GM19043 (cell line): Measurements from ENCODE around the gene OSBPL3.

Source experiments
- ATAC-seq: cut with Tn5 transposase; IDR thresholded peaks from one replicate; pipeline ENCODE4 v1.9.1; 2021; ENCODE audit warnings: low read depth; ENCODE audit not compliant: unreplicated experiment

OSBPL3 gene

DNA sequence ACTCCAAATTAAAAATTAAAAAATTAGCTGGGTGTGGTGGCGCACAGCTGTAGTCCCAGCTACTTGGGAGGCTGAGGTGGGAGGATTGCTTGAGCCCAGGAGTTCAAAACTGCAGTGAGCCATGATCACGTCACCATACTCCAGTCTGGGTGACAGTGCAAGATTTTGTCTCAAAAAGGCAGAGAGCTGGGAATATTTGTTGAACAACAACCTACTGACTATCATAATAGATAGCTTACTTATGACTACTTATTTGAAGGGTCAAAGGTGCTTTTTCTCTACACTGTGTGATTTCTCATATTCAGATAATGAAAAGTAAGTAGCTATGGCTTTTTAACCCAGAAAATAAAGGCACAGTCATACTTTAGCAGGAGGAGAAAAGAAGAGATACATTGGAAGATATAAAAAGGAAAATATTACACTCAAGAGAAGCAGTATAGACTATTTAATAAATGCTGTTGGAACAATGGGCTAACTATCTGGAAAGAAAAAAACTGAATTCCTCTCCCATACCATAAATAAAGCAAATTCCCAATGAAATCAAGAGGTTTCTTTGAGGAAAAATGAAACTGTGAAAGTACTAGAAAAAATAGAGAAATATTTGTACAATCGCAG lies 229.4 kb downstream of the OSBPL3 start:
- no peak for ATAC-seq

DNA sequence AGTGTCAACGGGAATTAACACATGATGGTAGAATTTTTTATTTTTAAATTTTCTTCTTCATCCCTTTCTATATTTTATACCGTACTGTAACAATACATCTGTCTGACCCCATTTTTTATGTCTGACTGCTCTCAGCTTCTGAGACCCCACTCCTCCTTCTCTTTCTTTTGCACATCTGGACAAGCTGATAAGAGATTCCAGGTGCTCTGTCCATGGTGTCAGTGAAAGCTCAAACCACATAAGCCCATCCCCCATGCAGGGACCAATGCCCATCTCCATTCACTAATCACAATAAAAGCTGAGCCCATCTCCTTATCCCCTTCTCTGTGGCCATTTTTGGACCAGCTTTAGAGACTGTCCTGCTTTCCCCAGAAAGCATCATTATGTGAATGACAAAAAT lies 231.5 kb downstream of the OSBPL3 start:
- ATAC-seq: no peak
